GM15510 (cell line): ENCODE data around the gene ACAP2.
A peak's percentile ranks its signal among the peaks of the same experiment; 100 is the strongest.

Experiments
- POLR2A ChIP-seq: IDR thresholded peaks from 3 replicates; pipeline ENCODE4 v1.6.1; 2011; ENCODE audit warnings: borderline replicate concordance; ENCODE audit not compliant: insufficient read length; ENCODE audit errors: extremely low read depth

The ACAP2 gene

GRCh38 chr3:195265363-195265976 lies 177.3 kb downstream of the ACAP2 start:
- no peak for TF ChIP-seq POLR2A

DNA sequence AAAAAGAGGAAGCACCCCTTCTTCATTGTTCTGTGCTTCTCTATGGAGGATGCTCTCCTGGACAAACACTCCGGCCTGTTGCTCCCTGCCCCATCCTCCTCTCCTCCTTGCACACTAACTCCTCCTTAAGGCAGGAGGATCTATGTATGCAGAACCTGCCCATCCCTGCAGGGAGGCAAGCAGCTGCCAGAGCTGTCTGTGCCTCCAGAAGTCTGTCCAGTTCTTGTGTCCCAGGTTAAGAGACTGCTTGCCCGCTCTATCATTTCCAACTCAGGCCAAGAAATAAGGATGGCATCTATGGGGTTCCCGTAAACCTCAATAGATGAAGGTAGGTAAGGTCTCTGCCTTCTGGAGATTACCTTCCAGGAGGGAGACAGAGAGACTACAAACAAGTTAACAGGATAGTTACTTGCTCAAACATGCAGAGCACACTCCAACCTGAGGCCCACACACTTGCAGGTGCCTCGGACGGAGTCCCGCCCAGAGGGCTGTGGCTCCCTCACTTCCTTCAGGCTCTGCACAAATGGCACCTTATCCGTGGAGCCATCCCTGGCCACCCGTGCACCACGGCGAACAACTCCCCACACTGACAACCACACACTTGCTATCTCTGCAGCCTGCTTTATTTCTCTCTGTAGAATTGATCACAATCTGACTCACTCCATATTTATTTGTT lies 178.8 kb downstream of the ACAP2 start:
- no peak for TF ChIP-seq POLR2A

DNA sequence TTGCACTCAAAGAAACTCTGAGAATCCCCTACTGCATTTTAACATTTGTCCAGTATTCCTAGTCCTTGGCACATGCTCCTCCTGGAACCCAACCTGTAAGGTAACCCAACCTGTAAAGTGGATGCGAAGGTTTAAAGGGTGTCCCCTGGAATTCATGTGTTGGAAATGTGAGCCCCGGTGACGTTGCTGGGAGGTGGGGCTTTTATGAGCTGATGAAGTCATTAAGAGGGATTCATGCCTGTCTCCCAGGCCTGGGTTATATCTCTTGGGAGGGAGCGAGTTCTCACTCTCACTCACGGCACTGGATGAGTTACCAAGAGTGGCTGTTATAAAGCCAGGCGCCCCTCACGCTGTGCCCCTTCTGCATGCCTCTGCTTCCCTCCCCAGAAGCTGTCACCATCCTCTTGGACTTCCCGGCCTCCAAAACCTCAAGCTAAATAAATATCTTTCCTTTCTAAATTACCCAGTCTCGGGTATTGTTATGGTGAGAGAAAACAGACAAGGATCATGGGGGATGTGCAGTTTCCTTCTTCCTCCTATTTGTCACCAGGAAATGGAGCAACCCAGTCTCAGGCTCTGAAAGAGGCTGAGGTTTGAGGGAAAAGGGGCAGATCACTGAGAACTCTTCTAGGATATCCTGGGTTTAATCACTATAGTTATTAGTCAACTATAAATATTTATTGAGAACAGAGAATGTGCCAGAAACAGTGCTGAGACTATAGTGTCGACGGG lies 179.5 kb downstream of the ACAP2 start:
- TF ChIP-seq POLR2A = no peak

- TF ChIP-seq POLR2A = no peak
Measured at GRCh38 chr3:195261925-195262324, 180.9 kb downstream of the ACAP2 start.

DNA sequence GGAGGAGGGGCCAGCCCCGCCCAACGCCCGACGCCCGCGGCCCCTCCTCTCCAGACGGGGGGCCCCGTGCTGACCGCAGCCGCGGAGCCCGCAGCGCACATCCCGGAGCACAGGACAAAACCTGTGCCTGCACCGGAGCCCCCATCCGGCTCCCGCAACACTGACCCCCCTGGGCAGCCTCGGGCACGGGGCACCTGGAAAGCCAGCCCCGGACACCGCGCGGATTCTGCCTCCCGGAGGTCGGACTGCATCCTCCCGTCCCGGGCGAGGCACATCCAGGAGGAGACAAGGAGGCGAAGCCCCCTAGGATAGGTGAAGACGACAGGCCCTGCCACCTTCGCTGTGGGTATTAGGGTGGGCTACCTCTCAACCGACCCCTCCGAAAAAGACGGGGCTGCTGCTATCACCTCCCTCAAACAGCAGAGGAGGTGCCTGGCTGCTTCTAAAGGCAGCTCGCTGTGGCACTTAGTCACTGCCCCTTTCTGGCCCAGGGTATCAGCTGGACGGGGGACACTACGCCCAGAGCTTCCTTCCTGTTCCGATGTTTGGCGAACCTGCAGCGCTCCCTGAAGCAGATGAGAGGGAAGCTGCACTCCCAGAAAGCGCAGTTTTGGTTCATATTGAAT lies 182.4 kb downstream of the ACAP2 start:
- no peak for TF ChIP-seq POLR2A

DNA sequence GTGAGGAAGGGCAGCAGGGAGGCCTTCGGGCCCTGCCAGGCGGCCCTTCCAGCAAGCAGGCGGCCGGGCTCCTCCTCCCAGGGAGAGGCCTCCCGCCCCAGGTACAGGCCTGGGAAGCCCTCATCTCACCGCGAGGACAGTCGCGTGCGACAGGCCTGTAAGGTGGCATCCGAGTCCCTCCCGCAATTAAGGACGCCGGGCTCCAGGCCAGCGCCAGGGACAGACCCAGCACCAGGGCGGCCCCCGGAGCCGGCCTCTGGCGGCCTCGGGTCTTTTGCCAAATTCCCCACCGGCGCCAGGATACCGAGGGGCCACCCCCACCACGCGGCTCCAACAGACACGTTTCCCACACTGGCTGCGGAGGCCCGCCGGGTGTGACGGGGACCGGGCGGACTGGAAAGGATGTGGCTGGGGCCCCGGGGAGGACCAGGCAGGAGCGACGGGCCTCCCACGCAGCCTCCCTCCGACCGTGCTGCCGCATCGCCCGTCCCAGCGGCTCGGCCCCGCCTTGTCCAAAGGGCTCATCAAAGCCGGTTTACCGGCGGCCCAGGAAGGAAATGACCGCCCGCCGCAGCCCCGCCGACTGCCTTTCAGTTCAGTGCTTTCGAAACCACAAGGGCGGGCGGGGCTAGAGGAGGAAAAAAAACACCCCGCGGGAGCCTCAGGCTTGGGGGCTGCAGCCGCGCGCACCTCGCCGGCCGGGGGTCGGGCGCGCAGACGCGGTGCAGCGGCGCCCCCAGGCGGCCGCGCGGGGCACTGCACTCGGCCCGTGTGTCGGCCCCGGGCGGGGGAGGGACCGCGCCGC lies 183.1 kb downstream of the ACAP2 start:
- TF ChIP-seq POLR2A = peak; percentile 70

GRCh38 chr3:195259154-195259474 lies 183.7 kb downstream of the ACAP2 start:
- no peak for TF ChIP-seq POLR2A

- TF ChIP-seq POLR2A = no peak
Measured at GRCh38 chr3:195258449-195259153, 184.2 kb downstream of the ACAP2 start.

GRCh38 chr3:195257454-195258448 lies 185.1 kb downstream of the ACAP2 start:
- TF ChIP-seq POLR2A = no peak

DNA sequence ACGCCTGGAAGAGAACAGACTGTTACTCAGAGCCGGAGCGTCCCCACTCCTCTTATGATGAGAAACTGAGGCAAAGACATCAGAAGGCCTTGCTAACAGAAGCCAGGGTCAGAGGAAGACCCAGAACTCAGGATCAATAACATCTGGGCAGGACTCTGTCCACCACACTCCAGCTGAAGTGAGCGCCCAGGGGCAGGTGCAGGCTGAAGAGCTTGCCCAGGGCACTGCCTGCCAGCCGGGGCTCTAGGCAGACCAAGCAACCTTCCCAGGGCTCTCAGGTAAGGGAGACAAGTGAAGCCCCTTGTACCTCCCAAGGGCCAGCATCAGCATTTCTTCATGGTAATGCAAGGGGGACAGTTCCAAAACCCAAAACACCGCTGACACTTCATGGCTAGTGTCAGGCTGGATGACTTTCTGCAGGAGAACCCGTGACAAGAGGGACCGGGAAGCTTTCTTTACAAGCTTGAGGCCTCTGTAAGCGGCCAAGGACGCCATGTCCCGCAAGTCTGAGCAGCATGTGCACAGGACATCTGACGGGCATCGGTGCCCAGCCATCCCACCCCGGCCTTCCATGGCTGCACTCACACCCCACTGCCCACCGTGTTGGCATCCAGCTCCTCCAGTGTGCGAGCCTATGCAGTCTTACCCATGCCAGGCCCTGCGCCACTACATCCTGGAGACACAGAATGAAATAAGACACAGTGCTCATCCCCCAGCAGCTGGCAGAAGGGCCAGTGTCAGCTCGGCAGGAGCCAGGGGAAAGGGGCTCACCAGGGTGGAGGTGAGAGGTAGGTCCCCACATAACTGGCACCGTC lies 186.0 kb downstream of the ACAP2 start:
- no peak for TF ChIP-seq POLR2A

- TF ChIP-seq POLR2A = no peak
Measured at GRCh38 chr3:195255571-195256501, 187.0 kb downstream of the ACAP2 start.
